ENCODE results near the gene C9orf78. TPM values are rescaled to one million over a fixed set of nuclear protein-coding genes. Genes with fewer than 3 reads are reported as not detected.

The C9orf78 gene
- total RNA-seq, 1 experiment from 2014 or later, result 37.5 TPM

DNA sequence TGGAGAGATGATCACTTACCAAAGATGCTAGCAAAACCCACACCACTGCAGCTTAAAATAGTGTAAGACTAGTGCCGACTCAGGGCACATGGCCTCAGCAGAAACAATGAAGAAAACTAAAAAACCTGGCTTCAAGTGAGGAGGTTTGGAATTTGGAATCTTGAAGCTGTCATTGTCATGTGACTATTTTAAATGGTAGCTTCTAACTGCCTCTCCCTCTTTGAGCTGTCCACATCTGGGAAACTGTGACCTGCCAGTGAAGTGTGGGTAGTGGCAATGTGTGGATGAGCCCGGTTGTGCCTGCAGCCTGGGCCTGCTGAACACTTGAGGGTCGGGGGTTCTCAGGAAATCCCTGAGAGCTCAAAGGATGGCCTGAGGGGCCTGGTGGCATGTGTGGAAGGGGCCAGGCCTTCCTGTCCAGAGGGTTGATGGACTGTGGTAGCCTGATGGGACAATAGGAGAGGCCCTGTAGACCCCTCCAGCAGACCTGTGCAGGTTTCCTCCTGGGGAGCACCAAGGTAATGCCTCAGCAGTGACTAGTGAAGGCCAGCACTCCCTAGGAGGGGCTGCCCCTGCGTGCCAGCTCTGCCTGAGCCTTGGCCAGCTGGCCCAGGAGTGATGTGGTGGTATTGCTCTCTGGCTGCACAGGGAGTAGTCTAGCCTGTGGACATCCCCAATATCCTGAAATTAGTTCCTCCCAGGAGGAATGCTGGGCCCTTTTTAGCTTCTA lies 13.8 kb upstream of the C9orf78 start:
- H2BK15ac ChIP-seq (ENCODE audit: low read depth, low read length), result no peak overlapping the region
- no CpG with 5 or more reads among the region's 4 CpGs for WGBS (ENCODE audit: extremely low coverage, insufficient read length, low lambda C conversion rate)
- H3K36me3 Mint-ChIP-seq (ENCODE audit: insufficient read depth in 1 of 3, low read depth in 3 of 3), result peaks cover 0 to 28% (median 14%) of the 10 kb centered on the region in 3 experiments; a peak in 6 of 7 replicates

More for the DNA sequence above, 13.8 kb upstream of the C9orf78 start:
- Histone ChIP-seq H4K91ac (ENCODE audit: insufficient read length, low read depth, low read length) (no peak overlapping the region), H3K4me2 (ENCODE audit: insufficient read depth, insufficient read length, low read length) (no peak overlapping the region), H2AK5ac (ENCODE audit: insufficient read length, low read length) (no peak overlapping the region), H4K8ac (replicated peaks; ENCODE audit: insufficient read length, low read depth, low read length) (no peak overlapping the region), H3K23ac (ENCODE audit: insufficient read length, low read depth, low read length) (no peak overlapping the region), H3K27me3 (ENCODE audit: insufficient read depth, low read length) (no peaks in the 10 kb centered on the region), H3K18ac (ENCODE audit: insufficient read length, low read depth, low read length) (no peak overlapping the region), H2BK20ac (ENCODE audit: low read depth, low read length, poor library complexity, severe bottlenecking) (no peak overlapping the region), H3K4me1 (ENCODE audit: insufficient read depth, low read length) (no peaks in the 10 kb centered on the region), H3T11ph (ENCODE audit: low read length) (no peak overlapping the region), H3K9ac (ENCODE audit: extremely low read depth, insufficient read length, low read length) (no peak overlapping the region), H3K4ac (ENCODE audit: low read depth, low read length) (no peak overlapping the region), H2BK120ac (ENCODE audit: low read depth, low read length, poor library complexity, severe bottlenecking) (no peak overlapping the region), H2BK5ac (ENCODE audit: insufficient read length, low read length) (no peak overlapping the region), H3K9me3 (ENCODE audit: control insufficient read depth, low read depth, low read length) (no peaks in the 10 kb centered on the region), H3K79me1 (ENCODE audit: insufficient read depth, low read depth, low read length, poor library complexity, severe bottlenecking) (no peaks in the 10 kb centered on the region), H3K79me2 (ENCODE audit: insufficient read depth, low read length) (no peaks in the 10 kb centered on the region), H3K56ac (ENCODE audit: insufficient read length, low read depth, low read length) (no peak overlapping the region), H3K23me2 (ENCODE audit: insufficient read length, low read depth, low read length, poor library complexity, severe bottlenecking) (no peaks in the 10 kb centered on the region), H2BK12ac (ENCODE audit: insufficient read length, low read depth, low read length) (no peak overlapping the region), H3K14ac (ENCODE audit: insufficient read depth, low read length) (no peak overlapping the region; the same call in 1 of the 2 replicates), H4K5ac (ENCODE audit: insufficient read length, low read depth, low read length) (no peak overlapping the region), H3K27ac (ENCODE audit: insufficient read length, low read depth, low read length) (no peak overlapping the region), H2AFZ (ENCODE audit: low read length) (no peak overlapping the region), H4K20me1 (ENCODE audit: control insufficient read depth, insufficient read depth, insufficient read length) (no peaks in the 10 kb centered on the region)
- DNase-seq, result no peak
- Mint-ChIP-seq H3K4me3 (no peak overlapping the region), H3K27me3 (ENCODE audit: low read depth) (no peaks in the 10 kb centered on the region), H3K9me3 (no peaks in the 10 kb centered on the region), H3K27ac (peak overlapping the region in 1 of 3 experiments; percentile 64; a peak in 3 of 7 replicates), H3K4me1 (no peaks in the 10 kb centered on the region)
- TF ChIP-seq, protein P1, sequence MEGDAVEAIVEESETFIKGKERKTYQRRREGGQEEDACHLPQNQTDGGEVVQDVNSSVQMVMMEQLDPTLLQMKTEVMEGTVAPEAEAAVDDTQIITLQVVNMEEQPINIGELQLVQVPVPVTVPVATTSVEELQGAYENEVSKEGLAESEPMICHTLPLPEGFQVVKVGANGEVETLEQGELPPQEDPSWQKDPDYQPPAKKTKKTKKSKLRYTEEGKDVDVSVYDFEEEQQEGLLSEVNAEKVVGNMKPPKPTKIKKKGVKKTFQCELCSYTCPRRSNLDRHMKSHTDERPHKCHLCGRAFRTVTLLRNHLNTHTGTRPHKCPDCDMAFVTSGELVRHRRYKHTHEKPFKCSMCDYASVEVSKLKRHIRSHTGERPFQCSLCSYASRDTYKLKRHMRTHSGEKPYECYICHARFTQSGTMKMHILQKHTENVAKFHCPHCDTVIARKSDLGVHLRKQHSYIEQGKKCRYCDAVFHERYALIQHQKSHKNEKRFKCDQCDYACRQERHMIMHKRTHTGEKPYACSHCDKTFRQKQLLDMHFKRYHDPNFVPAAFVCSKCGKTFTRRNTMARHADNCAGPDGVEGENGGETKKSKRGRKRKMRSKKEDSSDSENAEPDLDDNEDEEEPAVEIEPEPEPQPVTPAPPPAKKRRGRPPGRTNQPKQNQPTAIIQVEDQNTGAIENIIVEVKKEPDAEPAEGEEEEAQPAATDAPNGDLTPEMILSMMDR (conservative IDR thresholded peaks at IDR 0.05), result no peak
